NCI-H524 treated with DMSO at 0.1 percent for 48 hours (cell line): Measurements from ENCODE around the gene UCMA.

Source experiments
- DNase-seq: peaks from one replicate; lab custom pipeline; 2025; lab: John Stamatoyannopoulos, UW

Gene UCMA

DNA sequence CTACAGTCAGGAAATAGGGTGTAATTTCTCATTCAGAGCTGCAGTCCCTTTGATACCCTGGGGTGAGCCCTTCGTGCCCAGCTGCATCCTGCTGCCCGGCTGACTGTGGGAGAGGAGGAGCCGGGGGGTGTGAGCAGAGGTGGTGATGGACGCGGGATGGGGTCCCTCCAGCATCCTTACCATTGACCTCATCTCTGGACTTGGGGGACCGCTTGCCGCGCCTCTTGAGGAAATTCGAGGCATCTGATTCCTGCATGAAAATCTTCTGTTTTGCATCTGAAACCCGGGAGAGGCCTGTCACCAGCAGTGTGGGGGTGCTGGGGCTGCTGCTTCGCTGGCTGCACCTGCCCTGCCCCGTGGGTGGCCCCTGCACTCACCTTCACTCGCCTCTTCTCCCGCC, 816 bp downstream of the UCMA start:
- no peak for DNase-seq

DNA sequence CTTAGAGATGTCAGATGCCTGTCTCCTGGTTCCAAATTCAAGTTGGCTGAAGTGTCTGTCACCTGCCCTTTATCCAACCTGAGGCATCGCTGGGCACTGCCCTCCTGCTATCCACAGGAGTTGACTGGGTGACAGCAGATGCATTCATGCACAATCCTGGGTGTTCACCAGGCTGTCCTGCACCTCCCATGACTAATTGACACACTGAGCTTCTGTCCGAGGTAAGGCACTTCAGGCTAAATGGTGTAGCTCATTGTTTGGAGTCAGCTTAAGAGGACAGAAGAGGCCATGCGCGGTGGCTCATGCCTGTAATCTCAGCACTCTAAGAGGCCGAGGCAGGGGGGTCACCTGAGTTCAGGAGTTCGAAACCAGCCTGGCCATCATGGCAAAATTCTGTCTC, 2.4 kb downstream of the UCMA start:
- DNase-seq: no peak

DNA sequence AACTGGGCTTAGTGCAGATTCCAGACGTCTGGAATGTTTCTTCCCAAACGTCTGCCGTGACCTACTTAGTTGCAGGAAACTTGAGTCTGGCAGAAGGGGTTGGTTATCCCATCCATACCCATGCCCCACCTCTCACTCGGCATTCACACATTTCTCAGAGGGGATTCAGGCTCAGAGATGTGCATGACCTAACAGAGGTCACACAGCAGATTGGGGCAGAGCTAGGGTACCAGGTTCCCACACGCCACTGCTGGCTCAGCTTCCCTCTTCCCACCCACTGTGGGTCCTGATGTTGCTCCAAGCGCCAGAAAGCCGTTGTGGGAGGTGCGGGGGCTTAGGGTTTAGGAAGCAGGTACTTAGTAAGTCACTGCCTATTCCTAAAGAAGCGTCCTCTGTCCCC, 3.0 kb downstream of the UCMA start:
- DNase-seq: no peak

DNA sequence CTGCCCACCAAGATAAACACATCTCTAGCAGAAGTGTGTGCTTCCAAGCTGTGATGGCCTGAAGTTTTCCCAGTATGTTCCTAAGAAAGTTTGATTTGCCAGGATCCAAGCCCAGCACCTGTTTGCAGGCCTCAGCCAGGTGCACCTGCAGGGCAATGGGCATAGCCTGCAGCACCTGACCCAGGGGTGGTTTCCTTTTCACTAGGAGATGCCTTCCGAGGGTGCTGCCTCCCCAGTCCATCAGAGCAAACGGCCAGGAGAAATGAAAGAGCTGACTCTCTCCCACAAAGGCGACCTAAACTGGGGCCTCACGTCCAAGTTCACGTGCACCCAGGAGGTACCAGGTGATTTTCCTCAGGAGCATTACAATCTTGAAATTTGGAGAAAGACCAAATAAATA, 7.1 kb downstream of the UCMA start:
- no peak for DNase-seq

DNA sequence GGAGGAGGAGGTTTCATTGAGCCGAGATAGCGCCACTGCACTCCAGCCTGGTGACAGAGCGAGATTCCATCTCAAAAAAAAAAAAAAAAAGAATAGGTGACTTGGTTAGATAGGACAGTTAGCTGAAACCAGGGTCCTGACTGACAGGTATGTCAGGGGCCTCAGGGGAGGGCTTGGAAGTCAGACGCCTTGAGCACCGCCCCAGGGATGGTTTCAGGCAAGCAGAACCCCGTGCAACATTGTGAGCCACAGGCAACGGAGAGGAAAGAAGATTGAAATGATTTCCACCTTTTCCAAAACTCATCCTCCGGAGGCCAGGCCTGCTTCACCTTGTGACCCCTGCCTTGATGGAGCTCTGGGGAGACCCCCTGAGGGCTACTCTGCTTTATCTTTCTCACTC, 8.6 kb downstream of the UCMA start:
- DNase-seq: no peak

DNA sequence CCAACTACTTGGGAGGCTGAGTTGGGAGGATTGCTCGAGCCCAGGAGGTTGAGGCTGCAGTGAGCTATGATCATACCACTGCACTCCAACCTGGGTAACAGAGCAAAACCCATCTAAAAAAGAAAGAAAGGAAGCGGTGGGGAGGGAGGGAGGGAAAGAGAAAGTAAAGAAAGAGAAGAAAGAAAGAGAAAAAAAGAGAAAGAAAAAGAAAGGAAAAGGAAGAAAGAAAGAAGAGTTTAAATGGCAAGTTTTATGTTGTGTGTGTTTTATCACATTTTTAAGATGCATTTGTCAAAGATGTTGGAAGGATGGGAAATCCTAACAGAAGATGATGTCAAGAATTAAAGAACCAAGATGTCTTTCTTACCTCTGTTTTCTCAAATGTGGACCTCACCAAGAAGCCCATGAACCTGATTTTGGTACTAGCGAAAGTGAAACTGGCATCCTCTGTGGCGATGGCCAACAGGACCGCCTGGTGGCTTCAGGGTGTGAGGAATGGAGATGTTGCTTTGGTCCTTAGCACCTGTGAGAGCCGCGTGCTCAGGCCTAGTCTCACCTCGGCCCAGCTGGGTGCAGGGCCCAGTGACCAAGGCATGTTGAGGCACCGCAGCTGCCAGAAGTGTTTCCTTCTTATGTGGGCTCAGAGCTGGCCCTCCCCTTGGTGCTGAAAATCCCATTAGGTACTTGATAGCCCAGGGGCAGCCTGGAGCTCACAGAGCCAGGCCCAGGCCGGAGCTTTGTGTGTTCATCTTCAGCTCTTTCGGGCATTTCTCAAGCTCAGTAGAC, 9.8 kb downstream of the UCMA start:
- no peak for DNase-seq

DNA sequence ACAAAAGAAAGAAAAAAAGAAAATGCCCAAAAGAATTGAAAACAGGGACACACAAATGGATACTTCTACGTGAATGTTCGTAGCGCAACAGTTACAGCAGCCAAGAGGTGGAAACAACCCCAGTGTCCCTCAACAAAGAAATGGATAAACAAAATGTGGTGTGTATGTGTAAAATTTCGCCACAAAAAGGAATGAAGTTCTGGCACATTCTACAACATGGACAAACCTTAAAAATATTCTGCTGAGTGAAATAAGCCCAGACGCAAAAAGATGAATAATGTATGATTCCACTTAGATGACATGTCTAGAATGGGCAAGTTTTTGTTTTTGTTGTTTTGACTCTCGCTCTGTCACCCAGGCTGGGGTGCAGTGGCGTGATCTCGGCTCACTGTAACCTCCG, 10.9 kb downstream of the UCMA start:
- DNase-seq: no peak

DNA sequence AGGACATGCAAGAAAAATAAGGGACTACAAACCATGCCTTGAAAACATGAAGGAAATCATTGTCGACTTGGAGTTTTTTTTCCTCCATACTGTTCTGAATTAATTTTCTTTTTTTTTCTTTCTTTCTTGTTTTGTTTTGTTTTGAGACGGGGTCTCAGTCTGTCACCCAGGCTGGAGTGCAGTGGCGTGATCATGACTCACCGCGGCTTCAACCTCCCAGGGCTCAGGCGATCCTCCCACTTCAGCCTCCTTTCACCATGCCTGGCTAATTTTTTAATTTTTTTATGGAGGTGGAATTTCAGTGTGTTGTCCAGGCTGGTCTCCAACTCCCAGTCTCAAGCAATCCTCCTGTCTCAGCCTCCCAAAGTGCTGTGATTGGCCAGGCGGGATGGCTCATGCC, 11.6 kb downstream of the UCMA start:
- DNase-seq: no peak

DNA sequence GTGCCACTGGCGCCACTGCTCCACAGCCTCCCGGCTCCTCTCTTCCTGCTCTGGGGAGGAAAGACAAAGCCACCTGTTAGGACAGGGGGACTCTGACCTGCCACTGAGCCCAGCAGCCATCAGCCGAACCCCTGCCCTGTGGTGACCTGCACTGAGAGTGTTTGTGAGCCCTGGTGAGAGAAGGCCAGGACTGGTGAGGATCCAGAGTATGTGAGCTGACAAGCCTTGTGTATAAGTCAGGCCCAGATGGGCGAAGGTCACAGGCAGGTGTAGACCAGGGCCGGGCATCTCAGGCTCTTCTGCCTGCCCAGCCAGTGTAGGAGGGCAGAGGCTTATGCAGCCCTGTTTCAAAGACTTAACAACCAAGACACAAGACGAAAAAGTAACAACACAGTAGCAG, 12.0 kb downstream of the UCMA start:
- DNase-seq: no peak

DNA sequence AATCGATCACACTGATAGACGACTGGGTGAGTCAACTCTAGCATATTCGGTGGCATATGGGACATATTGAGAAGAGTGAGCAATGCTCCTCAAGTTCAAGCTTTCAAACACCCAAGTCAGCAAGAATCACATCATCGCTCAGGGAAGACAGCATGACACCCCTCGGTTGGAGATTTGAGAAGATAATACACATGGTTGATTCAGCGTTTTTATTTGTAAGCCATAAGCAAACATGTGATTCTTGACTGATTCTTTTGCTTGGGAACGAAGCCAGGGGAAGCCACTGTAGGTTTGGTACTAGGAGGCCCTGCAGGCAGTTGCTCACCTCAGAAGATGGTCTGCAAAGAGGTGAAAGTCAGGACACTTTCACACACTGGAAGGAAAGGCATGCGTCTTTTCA, 12.6 kb downstream of the UCMA start:
- DNase-seq: no peak

DNA sequence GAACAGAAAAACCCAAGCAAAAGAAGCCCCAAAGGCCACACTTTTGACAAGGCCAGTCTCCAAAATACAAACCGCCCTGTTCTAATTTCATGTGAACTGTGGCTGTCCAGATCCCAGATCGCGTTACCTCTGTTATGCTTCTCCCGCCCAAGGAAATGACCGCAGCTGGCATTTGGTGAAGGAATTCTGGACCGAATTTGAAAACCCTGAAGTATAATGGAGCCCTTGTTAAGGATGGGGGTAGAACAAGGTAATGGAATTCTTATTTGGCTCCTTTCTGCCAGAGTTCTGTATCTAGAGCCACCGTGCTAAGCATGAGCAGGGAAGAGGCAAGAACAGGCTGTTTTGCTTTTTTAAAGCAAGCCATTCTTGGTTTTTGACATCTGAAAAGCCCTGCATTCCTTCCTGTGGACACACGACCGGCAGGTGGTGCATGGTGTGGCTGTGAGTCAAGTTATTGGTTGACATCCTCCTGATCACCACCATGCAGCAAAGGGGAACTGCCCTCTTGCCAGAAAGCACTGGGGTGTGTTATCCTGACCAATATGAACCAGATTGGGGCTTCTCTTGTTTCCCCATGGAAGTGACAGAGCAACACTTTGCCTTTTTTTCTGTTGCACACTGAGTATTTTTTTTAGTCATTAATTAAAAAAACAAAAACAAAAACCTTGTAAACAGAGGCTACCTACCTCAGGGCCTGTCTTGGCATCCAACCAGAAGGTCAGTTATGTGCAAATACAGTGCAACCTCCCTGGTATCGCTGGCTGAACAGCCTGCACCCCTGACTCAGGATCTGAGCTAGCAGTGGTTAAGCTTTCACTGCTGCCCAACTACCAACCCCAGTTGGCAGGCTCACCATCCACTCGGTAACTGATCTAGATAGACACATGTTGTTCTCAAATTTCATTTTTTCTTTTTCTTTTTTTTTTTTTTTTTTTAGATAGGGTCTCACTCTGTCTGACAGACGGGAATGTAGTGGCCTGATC, 14.2 kb downstream of the UCMA start:
- no peak for DNase-seq

DNA sequence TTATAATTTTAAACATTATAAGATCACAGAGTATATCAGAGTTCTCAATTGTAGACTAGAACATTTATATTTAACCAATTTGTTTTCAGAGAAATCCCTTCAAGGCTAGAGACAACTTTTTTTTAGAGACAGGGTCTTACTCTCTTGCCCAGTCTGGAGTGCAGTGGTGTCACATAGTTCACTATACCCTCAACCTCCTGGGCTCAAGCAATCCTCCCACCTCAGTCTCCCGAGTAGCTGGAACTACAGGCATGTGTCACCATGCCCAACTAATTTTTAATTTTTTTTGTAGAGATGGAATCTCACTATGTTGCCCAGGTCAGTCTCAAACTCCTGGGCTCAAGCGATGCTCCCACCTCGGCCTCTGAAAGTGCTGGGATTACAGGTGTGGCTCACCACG, 15.3 kb downstream of the UCMA start:
- no peak for DNase-seq

DNA sequence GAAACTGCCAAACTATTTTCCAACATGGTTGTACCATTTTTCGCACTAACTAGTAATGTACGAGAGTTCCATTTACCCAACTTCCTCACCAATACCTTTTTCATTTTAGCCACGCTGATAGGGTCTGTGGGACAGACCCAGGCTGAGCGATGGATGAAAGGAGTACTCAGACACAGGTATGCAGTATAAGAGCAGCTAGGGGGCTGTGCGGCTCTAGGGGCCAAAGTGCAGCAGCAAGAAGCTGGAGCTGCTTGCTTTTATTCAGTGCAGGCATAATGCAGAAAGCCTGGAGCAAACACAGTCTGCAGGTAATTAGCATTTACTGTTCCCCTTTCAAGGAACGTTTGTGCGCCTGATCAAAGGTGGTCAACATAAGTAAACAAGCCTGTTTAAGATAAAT, 21.0 kb downstream of the UCMA start:
- DNase-seq: no peak

DNA sequence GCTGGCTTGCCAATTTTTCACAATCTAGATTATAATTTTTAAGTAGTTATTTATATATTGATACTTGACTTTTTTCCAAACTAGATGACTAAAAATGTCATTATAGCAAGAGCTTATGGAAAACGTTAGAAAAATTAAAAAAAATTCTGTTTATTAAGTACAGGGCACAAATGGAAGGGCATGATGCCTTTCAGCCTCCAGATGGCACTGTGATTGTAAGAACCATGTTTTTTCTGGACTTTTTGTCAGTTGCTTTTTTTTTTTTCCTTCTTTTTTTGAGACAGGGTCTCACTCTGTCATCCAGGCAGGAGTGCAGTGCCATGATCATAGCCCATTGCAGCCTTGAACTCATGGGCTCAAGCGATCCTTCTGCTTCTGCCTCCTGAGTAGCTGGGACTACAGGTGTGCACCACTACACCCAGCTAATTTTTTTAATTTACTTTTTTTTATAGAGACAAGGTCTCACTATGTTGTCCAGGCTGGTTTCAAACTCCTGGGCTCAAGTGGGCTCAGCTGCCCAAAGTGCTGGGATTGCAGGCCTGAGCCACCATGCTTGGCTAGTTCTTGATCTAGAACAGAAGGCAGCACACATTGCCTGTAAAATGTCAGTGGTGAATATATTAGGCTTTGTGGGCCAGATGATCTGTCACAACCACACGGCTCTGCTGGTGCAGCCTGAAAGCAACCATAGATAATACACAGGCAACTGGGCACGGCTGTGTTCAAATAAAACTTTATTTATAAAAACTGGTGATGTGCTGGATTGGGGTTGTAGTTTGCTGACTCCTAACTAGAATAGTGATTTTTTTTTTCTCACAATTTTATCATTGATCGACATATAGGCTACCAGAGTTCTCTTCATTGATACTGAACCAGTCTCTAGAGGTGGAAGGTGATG, 27.4 kb downstream of the UCMA start:
- DNase-seq: no peak

DNA sequence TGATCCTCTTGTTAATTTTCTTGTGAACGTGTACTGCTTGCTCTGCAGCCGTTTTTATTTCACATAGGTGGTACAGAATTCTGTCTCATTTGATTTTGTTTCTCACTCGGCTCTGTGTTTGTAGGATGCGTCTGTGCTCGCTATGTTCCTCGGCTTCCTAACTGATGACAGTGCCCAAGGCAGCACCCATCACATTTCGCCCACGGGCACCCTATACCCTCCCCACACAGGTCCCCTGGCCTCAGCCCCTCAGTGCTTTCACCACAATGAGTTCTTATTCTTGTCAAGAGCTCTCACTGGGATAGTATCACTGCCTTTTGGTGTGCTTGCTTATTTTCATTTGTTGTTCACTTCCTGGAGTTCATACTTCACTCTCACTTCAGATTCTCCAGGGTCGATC, 28.1 kb downstream of the UCMA start:
- DNase-seq: no peak

DNA sequence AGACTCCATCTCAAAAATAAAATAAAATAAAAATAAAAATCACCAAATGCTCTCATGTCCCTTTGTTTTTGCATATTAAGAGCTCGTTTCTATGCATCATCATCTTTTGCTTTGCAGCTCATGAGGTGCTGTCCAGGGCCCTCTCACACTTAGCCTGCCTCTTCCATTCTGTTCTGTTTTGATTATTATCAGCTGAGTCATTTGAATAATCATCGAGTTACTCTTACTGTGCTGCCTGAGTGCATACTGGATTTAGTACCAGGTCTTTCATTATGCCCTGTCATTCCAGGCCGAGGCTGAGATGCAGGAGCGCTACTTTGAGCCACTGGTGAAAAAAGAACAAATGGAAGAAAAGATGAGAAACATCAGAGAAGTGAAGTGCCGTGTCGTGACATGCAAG, 33.0 kb downstream of the UCMA start:
- DNase-seq: no peak

DNA sequence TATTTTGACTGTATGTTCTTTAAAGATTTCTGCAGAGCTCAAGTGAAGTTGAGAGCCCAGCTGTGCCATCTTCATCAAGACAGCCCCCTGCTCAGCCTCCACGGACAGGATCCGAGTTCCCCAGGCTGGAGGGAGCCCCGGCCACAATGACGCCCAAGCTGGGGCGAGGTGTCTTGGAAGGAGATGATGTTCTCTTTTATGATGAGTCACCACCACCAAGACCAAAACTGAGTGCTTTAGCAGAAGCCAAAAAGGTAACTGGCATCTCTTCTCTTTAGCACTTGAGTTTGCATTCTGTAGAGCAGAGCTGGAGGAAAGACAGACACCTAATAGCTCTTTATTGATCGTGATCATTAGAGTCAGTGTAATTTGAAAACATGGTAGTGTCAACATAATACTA, 39.2 kb downstream of the UCMA start:
- no peak for DNase-seq

DNA sequence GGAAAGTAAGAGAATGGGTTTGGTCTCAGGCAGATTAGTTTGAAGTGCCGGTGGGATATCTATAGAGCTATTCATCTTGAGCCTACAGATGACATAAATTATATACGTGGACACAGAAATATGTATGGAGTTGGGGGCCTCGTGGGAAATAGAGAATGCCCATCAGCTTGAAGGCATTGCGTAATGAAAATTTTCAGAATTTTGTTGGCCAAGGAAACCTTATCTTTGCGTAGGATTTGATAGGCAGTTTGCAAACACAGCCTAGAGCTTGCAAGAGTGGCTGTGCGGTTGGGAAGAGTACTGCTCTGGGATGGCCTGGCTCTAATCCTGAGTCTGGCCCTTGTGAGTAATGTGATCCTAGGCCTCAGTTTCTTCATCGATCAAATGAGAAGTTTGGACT, 40.5 kb downstream of the UCMA start:
- no peak for DNase-seq

DNA sequence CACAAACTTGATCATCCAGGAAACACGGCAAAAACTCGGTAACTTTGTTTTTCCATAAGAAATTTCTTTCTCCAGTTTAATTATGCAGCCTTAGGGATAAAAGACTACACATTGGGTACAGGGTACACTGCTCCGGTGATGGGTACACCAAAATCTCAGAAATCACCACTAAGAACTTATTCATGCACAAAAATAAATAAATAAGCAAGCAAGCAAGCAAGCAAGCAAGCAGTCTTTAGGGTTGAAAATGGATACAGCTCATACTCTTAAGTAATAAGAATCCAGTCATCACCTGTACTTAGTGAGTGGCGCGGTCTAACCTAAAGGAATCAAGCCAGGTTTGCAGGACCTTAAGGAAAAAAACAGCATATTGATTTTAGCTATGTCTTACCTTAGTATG, 42.8 kb downstream of the UCMA start:
- DNase-seq: no peak

DNA sequence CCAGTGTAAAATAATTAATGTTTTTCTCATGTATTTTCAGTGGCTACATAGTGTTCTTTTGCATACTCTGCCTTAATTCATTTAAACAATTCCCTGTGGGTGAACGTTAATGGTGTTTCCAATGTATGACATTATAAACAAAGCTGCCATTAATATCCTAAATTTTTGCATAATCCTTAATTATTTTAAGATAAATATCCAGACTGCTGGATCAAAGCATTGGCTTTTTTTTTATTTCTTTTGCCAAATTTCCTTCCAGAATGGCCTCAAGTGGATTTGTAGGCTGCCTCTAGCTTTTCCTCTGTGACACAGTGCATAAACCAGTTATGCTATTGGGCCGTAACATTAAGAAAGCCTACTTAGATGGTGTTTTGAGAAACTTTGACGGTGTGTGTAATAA, 43.4 kb downstream of the UCMA start:
- DNase-seq: no peak

DNA sequence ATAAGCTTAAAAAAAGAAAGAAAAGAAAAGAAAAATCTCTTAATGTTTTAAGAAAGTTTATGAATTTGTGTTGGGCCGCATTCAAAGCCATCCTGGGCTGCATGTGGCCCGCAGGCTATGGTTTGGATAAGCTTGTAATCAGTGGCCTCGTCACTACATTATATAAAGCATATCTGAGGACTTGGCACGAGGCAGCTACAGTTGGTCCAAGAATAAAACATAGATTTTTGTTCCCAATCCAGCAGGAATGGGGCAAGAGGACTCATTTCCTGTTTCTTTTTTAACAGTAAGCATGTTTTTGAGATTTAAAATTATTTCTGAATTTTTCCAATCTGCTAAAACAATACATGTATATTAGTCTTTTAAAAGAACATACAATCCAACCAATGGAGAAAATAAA, 44.2 kb downstream of the UCMA start:
- DNase-seq: no peak

DNA sequence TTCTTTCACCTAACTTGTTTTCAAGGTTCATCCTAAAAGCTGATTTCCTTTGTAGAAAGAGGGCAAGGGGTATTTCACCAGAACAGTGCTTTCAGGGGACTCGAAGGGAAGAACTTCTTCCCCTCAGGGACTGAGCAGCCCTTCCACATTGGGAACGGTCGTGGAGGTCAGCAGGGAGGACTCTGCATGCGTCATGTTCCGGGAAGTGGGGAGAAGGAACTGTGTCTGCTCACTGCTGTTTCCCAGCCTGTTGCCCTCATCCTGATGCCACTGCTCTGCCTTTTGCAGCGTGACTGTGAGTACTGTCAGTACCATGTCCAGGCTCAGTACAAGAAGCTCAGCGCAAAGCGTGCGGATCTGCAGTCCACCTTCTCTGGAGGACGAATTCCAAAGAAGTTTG, 45.6 kb downstream of the UCMA start:
- DNase-seq: no peak
